ENCODE data around the gene ADAM33.

GRCh38 chr20:3653921-3654320 lies 27.9 kb downstream of the ADAM33 start:
- no peak for TF ChIP-seq CTCF (conservative IDR thresholded peaks at IDR 0.05; ENCODE audit: low read depth, low read length)
- TF ChIP-seq EZH2 (IDR thresholded peaks at IDR 0.05; ENCODE audit: low read length, unreplicated experiment), result no peak
- no peak for TF ChIP-seq EZH2phosphoT487 (IDR thresholded peaks at IDR 0.05; ENCODE audit: borderline replicate concordance, low read length)

Data from PC-3 (cell line).